Neuron (in vitro differentiated cells): ENCODE results near the gene CFAP46.

Experiments used
- H2AFZ ChIP-seq: one replicate; pipeline ENCODE4 v1.6.1; 2013; ENCODE audit warnings: low read depth, mild to moderate bottlenecking, inconsistent platforms, low read length, moderate library complexity
- H3K27me3 ChIP-seq: one replicate; pipeline ENCODE4 v1.6.1; 2013; ENCODE audit warnings: low read length; ENCODE audit not compliant: insufficient read depth
- H3K36me3 ChIP-seq: one replicate; pipeline ENCODE4 v1.6.1; 2013; ENCODE audit warnings: low read length; ENCODE audit not compliant: insufficient read depth
- H3K4me1 ChIP-seq: one replicate; pipeline ENCODE4 v1.6.1; 2013; ENCODE audit warnings: low read length; ENCODE audit not compliant: insufficient read depth
- H3K4me3 ChIP-seq: 2 replicates; pipeline ENCODE4 v1.5.1; 2013; ENCODE audit warnings: mild to moderate bottlenecking, low read length, moderate library complexity
- H3K9me3 ChIP-seq: one replicate; pipeline ENCODE4 v1.6.1; 2013; ENCODE audit warnings: low read length

Gene CFAP46

GRCh38 chr10:132955479-132955878, 13.1 kb upstream of the CFAP46 start:
- no peak overlapping the region for H2AFZ ChIP-seq
- no peak overlapping the region for H3K4me3 ChIP-seq
- no peaks in the 10 kb centered on the region for H3K36me3 ChIP-seq
- no peaks in the 10 kb centered on the region for H3K4me1 ChIP-seq
- H3K27me3 ChIP-seq: peaks cover 43% of the 10 kb centered on the region
- H3K9me3 ChIP-seq: no peaks in the 10 kb centered on the region

- peaks cover 32% of the 10 kb centered on the region for H3K27me3 ChIP-seq
- H3K4me1 ChIP-seq: no peaks in the 10 kb centered on the region
- no peak overlapping the region for H3K4me3 ChIP-seq
- no peaks in the 10 kb centered on the region for H3K9me3 ChIP-seq
- no peaks in the 10 kb centered on the region for H3K36me3 ChIP-seq
- no peak overlapping the region for H2AFZ ChIP-seq
Observed at GRCh38 chr10:132953428-132953827, 11.1 kb upstream of the CFAP46 start.

GRCh38 chr10:132951926-132952325, 9.6 kb upstream of the CFAP46 start:
- H3K9me3 ChIP-seq: no peaks in the 10 kb centered on the region
- H3K4me3 ChIP-seq: no peak overlapping the region
- no peaks in the 10 kb centered on the region for H3K36me3 ChIP-seq
- H2AFZ ChIP-seq: no peak overlapping the region
- H3K4me1 ChIP-seq: no peaks in the 10 kb centered on the region
- H3K27me3 ChIP-seq: peaks cover 27% of the 10 kb centered on the region

- H3K27me3 ChIP-seq: peaks cover 38% of the 10 kb centered on the region
- no peaks in the 10 kb centered on the region for H3K36me3 ChIP-seq
- no peaks in the 10 kb centered on the region for H3K9me3 ChIP-seq
- no peak overlapping the region for H2AFZ ChIP-seq
- no peaks in the 10 kb centered on the region for H3K4me1 ChIP-seq
- H3K4me3 ChIP-seq: no peak overlapping the region
Observed at GRCh38 chr10:132948351-132948750, 6.0 kb upstream of the CFAP46 start.

GRCh38 chr10:132947843-132948242, 5.5 kb upstream of the CFAP46 start:
- no peaks in the 10 kb centered on the region for H3K4me1 ChIP-seq
- no peaks in the 10 kb centered on the region for H3K9me3 ChIP-seq
- H3K4me3 ChIP-seq: no peak overlapping the region
- no peaks in the 10 kb centered on the region for H3K36me3 ChIP-seq
- H2AFZ ChIP-seq: no peak overlapping the region
- peaks cover 35% of the 10 kb centered on the region for H3K27me3 ChIP-seq

GRCh38 chr10:132946806-132947546, 4.6 kb upstream of the CFAP46 start:
- Histone ChIP-seq H3K4me3 (no peak overlapping the region), H3K4me1 (peaks cover under 1% of the 10 kb centered on the region), H3K27me3 (peaks cover 29% of the 10 kb centered on the region), H3K9me3 (no peaks in the 10 kb centered on the region), H2AFZ (no peak overlapping the region), H3K36me3 (no peaks in the 10 kb centered on the region)

- H3K27me3 ChIP-seq: peaks cover 23% of the 10 kb centered on the region
- no peaks in the 10 kb centered on the region for H3K36me3 ChIP-seq
- H2AFZ ChIP-seq: no peak overlapping the region
- no peak overlapping the region for H3K4me3 ChIP-seq
- peaks cover 4% of the 10 kb centered on the region for H3K4me1 ChIP-seq
- no peaks in the 10 kb centered on the region for H3K9me3 ChIP-seq
Observed at GRCh38 chr10:132946311-132946710, 3.9 kb upstream of the CFAP46 start.

GRCh38 chr10:132945894-132946255, 3.5 kb upstream of the CFAP46 start:
- no peak overlapping the region for H2AFZ ChIP-seq
- H3K36me3 ChIP-seq: no peaks in the 10 kb centered on the region
- peaks cover 23% of the 10 kb centered on the region for H3K27me3 ChIP-seq
- no peak overlapping the region for H3K4me3 ChIP-seq
- no peaks in the 10 kb centered on the region for H3K9me3 ChIP-seq
- peaks cover 4% of the 10 kb centered on the region for H3K4me1 ChIP-seq

GRCh38 chr10:132945125-132945893, 2.9 kb upstream of the CFAP46 start:
- peaks cover 18% of the 10 kb centered on the region for H3K27me3 ChIP-seq
- H3K36me3 ChIP-seq: no peaks in the 10 kb centered on the region
- H3K4me1 ChIP-seq: peaks cover 4% of the 10 kb centered on the region
- H3K4me3 ChIP-seq: no peak overlapping the region
- H2AFZ ChIP-seq: no peak overlapping the region
- no peaks in the 10 kb centered on the region for H3K9me3 ChIP-seq

GRCh38 chr10:132944510-132944909, 2.1 kb upstream of the CFAP46 start:
- peaks cover 4% of the 10 kb centered on the region for H3K4me1 ChIP-seq
- H3K4me3 ChIP-seq: no peak overlapping the region
- no peaks in the 10 kb centered on the region for H3K9me3 ChIP-seq
- H2AFZ ChIP-seq: no peak overlapping the region
- no peaks in the 10 kb centered on the region for H3K36me3 ChIP-seq
- peaks cover 17% of the 10 kb centered on the region for H3K27me3 ChIP-seq

- H3K27me3 ChIP-seq: peaks cover 17% of the 10 kb centered on the region
- H2AFZ ChIP-seq: no peak overlapping the region
- H3K36me3 ChIP-seq: no peaks in the 10 kb centered on the region
- peaks cover 4% of the 10 kb centered on the region for H3K4me1 ChIP-seq
- H3K9me3 ChIP-seq: no peaks in the 10 kb centered on the region
- H3K4me3 ChIP-seq: no peak overlapping the region
Observed at GRCh38 chr10:132943791-132944404, 1.5 kb upstream of the CFAP46 start.

- peak overlapping the region; percentile 85 for H2AFZ ChIP-seq
- H3K9me3 ChIP-seq: no peaks in the 10 kb centered on the region
- H3K27me3 ChIP-seq: peaks cover 17% of the 10 kb centered on the region
- peak overlapping the region; percentile 57 for H3K4me3 ChIP-seq
- no peaks in the 10 kb centered on the region for H3K36me3 ChIP-seq
- peaks cover 4% of the 10 kb centered on the region for H3K4me1 ChIP-seq
Observed at GRCh38 chr10:132943058-132943790, 854 bp upstream of the CFAP46 start.

- Histone ChIP-seq H3K9me3 (no peaks in the 10 kb centered on the region), H3K36me3 (no peaks in the 10 kb centered on the region), H3K4me3 (peak overlapping the region; percentile 57), H3K27me3 (peaks cover 17% of the 10 kb centered on the region), H2AFZ (peak overlapping the region; percentile 85), H3K4me1 (peaks cover 4% of the 10 kb centered on the region)
Observed at GRCh38 chr10:132941640-132942051, 724 bp downstream of the CFAP46 start.
